ENCODE measurements around the gene PRDX1.
A peak's percentile ranks its signal among the peaks of the same experiment; 100 is the strongest.
"Not testable (repeated sequence)": the region's sequence is repeated elsewhere in the genome, so short reads cannot be mapped to it uniquely, and the experiment has no call there.

Gene PRDX1

DNA sequence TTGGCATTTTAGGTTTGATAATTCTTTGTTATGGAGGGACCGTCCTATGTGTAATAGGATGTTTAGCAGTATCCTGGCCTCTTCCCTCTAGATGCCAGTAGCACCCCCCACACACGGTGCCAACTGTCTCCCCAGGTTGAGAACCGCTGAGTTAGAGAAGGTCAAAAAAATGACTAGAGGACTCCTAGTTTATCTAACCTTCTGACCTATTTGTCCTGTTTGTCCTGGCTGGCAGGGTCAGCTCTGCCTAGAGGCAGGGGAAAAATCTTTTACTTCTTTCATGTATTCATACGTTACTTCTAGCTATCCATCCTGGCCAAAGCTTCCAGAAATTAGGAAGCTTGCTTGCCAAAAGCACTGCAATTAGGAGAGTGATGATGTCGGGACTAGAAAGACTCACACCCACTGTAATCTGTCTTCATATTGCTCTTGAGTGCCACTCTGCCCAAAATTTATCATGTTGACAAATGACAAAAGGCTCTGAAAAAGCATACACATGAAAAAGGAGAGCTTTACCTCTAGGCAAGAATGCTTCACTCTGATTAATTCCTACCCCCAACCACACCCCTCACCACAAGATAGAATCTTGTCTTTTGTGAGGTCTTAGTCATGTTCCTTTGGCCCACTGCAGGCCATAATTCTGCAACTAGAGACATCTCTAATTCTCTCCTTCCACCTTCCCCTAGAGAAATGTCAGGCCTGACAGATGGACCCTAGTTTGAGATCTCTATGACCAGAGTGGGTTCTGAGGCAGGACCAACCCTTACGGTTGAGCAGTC, 14.5 kb upstream of the PRDX1 start:
- DNase-seq: no peak

DNA sequence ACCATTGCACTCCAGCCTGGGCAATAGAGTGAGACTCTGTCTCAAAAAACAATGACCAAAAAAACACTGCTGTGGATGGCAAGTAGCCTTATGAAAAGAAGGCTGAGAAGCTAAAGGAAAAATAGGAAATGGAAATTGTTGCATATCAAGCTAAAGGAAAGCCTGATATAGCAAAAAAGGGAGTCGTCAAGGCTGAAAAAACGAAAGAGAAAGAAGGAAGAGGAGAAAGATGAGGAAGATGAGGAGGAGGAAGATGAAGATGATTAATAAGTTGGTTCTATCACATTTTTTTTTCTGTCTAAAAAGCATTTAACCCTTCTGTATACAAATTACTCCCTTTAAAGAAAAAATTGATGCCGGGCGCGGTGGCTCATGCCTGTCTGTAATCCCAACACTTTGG, 10.2 kb upstream of the PRDX1 start:
- no peak for DNase-seq

GRCh38 chr1:45530632-45531135, 9.0 kb upstream of the PRDX1 start:
- DNase-seq: no peak

- DNase-seq: no peak
These were observed 4.5 kb upstream of the PRDX1 start for GRCh38 chr1:45526135-45526644.

DNA sequence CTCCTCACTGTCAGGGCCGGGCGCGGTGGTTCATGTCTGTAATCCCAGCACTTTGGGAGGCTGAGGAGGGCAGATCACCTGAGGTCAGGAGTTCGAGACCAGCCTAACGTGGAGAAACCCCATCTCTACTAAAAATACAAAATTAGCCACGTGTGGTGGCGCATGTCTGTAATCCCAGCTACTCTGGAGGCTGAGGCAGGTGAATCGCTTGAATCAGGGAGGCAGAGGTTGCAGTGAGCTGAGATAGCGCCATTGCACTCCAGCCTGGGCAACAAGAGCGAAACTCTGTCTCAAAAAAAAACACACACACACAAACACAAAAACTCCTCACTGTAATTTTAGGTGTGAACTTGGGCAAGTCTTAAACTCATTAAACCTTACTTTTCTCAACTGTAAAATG, 2.3 kb upstream of the PRDX1 start:
- not testable (repeated sequence) for DNase-seq

GRCh38 chr1:45523516-45523915, 1.8 kb upstream of the PRDX1 start:
- not testable (repeated sequence) for DNase-seq

- no peak for DNase-seq
These were observed 830 bp upstream of the PRDX1 start for GRCh38 chr1:45522324-45523104.

DNA sequence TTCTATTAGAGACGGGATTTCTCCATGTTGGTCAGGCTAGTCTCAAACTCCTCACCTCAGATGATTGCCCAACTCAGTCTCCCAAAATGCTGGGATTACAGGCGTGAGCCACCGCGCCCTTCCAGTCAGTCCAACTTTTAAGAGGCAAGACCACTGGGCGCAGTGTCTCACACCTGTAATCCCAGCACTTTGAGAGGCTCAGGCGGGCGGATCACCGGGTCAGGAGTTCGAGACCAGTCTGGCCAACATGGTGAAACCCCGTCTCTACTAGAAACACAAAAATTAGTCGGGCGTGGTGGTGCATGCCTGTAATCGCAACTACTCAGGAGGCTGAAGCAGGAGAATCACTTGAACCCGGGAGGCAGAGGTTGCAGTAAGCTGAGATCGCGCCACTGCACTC, 1.9 kb downstream of the PRDX1 start:
- not testable (repeated sequence) for DNase-seq

GRCh38 chr1:45518910-45519309, 2.8 kb downstream of the PRDX1 start:
- DNase-seq: no peak

DNA sequence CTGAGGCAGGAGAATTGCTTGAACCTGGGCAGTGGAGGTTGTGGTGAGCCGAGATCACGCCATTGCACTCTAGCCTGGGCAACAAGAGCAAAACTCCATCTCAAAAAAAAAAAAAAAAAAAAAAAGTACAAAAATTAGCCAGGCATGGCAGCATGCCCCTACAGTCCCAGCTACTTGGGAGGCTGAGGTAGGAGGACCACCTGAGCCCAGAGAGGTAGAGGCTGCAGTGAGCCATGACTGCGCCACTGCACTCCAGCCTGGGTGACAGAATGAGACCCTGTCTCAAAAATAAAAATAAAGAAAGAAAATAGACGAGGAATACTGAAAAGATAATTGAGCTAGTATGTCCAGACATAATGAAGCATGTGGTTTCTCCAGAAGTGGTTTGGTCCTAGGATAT, 3.3 kb downstream of the PRDX1 start:
- DNase-seq: not testable (repeated sequence)

DNA sequence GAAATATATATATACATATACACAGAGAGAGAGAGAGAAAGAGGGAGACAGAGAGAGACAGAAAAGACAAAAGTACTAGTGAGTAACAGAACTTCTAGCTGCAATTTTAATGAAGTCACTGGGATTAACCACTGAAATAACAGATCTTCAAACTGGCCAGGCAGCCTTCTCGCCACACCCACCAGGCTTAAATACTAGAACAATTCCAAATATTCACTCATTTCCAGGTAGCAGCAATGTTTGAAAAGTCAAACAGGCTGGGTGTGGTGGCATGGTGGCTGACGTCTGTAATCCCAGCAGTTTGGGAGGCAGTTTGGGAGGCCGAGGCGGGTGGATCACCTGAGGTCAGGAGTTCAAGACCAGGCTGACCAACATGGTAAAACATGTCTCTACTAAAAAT, 5.2 kb downstream of the PRDX1 start:
- DNase-seq: no peak

DNA sequence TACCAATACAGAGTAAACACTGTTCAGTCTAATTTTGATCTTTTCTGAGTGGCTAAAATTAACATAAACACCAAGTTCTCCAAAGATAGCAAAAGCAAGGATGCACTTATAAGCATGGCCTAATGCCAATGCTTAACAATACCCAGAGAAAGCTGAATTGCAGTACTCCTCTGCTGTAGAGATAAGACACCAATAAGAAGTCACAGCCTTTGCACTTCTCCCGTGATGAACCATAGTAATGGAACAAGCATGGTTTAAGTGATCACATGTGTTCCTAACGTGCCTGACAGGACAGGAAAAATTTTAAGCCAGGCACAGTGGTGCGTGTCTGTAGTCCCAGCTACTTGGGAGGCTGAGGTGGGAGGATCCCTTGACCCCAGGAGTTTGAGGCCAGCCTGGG, 5.6 kb downstream of the PRDX1 start:
- no peak for DNase-seq

- DNase-seq: not testable (repeated sequence)
These were observed 8.0 kb downstream of the PRDX1 start for GRCh38 chr1:45513532-45514260.

DNA sequence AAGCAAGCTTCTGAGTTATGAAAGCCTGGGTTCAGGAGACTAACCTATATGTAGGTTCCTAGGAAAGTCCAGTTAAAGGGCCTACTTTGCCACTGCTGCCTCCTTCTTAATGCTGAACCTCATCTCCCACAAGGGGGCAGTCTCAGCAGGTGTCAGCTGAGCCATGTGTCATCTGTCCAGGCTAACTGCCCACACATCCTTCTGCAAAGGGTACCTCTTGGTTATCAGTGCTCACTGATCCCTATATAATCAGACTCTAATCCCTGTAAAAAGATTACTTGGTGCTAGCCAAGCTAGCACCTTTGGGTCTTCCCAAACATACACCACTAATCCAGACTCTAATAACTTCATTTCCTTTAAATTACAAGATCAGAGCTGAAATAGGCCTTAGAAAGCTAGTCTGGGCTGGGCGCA, 9.0 kb downstream of the PRDX1 start:
- DNase-seq: peak; percentile 57

- no peak for DNase-seq
These were observed 10.6 kb downstream of the PRDX1 start for GRCh38 chr1:45510972-45511527.

- DNase-seq: no peak
These were observed 11.4 kb downstream of the PRDX1 start for GRCh38 chr1:45510036-45510971.

- no peak for DNase-seq
These were observed 13.2 kb downstream of the PRDX1 start for GRCh38 chr1:45508295-45509151.

- no peak for DNase-seq
These were observed 13.8 kb downstream of the PRDX1 start for GRCh38 chr1:45507893-45508292.

- DNase-seq: no peak
These were observed 14.5 kb downstream of the PRDX1 start for GRCh38 chr1:45507195-45507594.

Measured in stimulated activated CD4-positive, alpha-beta T cell treated with anti-CD3 and anti-CD28 coated beads, Interleukin-1b, Interleukin-23, amount 100 ng/mL, for 48 hours (primary cell).